DMS53 (cell line): ENCODE measurements around the gene ANKMY2.
"Not testable (repeated sequence)": the region's sequence is repeated elsewhere in the genome, so short reads cannot be mapped to it uniquely, and the experiment has no call there.

Source experiments
- DNase-seq: peaks from one replicate; lab custom pipeline; 2025; lab: John Stamatoyannopoulos, UW

ANKMY2 gene

GRCh38 chr7:16626388-16626787, 19.2 kb downstream of the ANKMY2 start:
- DNase-seq, result no peak

GRCh38 chr7:16619979-16620408, 25.6 kb downstream of the ANKMY2 start:
- no peak for DNase-seq

DNA sequence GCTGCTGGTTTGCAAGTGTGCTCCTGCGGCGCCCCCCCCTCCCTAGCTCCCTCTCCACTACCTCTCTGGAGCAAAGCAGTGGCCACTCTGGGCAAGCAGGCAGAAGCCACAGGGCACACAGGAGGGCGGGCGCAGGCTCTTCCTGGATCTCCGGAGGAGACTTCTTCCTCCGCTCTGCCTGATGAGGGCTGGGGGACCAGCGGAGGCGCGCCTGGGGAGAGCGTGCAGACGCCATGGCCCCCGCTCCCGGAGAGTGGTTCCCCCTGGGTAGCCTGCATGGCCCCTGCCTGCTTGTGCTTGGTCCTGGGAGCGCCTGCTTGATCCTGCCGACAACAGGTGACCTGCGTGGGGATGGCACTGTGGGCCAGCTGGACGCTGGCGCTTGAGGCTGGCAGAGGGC, 29.0 kb downstream of the ANKMY2 start:
- DNase-seq, result no peak

- DNase-seq, result no peak
These were observed 29.4 kb downstream of the ANKMY2 start for GRCh38 chr7:16616122-16616521.

- DNase-seq, result no peak
These were observed 30.3 kb downstream of the ANKMY2 start for GRCh38 chr7:16615228-16615627.

DNA sequence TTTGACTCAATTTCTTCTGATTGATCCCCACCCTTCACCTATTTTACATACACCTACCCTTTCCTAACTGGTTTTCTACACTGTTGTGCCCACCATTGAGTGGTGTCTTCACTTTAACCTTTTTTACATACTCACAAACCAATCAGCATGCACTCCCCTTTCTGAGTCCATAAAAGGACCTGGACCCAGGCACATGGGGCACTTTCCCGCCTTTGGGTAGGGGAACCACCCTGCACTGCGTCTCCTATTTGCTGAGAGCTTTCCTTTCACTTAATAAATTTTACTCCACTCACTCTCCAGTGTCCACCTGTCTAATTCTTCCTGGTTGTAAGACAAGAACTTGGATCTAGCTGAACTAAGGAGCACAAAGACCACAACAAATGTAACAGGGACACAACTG, 33.8 kb downstream of the ANKMY2 start:
- no peak for DNase-seq

DNA sequence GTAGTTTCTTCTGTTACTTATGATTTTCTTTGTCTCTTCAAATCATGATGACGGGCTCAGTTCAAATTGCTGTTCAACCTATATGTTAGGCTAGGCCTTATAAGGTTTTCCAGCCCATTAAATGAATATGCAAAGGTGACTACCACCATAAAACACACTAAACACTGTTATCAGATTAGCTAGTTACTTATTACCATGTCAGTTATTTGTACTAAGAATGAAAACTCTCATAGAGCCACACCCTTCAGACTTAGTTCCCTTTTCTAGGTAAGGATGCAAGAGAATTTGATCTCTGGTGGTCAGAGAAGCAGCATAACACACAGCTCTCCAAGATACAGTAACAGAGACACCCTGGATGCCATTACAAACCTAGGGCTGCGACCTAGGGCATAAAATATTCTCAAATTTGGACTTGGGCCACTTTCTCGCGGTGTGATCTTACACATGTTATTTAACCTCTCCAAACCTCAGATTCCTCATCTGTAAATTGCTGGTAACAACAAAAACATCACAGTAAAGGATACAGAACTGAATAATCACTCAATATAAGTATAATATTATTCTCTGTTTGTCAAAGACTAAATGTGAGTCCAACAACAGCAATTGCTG, 35.6 kb downstream of the ANKMY2 start:
- no peak for DNase-seq

DNA sequence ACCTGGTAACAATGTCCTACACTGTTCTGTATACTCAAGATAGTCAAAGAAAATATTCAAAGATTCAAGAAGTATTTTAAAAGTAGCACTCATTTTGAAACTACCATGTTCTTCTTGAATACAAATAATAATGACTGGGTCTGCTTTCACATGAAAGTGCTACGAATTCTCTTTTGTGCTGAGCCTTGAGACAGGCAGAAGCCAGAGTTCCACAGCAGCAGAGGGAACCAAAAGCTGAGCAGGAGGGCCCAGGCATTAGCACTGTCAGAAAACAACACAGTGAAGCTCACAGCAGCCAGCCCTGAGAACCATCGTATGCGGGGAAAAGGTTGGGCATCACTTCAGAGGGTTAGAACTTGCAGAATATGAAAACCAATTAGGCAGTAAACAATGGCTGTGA, 38.9 kb downstream of the ANKMY2 start:
- DNase-seq, result no peak

DNA sequence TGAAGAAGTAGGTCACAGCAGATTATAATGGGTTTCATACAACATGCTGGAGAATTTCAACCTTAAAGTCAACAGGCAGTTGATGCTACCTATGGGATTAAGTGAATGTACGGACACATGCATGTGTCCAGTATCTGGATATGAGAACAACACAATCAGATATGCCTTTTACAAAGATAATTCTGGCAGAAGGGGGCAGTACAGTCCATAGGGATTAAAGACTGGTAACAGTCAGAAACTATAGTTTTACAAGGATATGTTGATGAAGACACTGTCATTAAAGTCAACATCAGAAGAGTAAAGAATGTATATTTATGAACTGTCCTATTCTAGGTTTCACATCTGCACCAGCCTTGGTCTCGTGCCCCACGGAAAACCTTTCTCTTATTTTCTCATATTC, 41.5 kb downstream of the ANKMY2 start:
- DNase-seq, result peak; percentile 44

DNA sequence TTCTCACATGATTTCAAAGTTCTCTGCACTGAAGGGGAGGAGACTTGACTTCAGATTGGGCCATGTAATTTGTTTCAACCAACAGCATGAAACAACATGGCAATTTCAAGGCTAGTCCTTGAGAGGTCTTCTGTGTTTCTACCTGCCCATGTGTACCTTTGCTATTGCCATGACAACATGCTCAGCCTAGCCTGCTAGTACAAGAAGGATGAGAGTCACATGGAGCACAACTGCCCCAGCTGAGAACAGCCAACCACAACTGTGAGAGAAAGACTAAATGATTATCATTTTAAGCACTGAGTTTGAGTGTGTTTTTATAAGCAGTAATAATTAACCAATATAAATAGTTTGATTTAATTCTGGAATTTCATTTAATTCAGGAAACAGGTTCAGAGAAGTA, 41.9 kb downstream of the ANKMY2 start:
- DNase-seq, result peak; percentile 73

DNA sequence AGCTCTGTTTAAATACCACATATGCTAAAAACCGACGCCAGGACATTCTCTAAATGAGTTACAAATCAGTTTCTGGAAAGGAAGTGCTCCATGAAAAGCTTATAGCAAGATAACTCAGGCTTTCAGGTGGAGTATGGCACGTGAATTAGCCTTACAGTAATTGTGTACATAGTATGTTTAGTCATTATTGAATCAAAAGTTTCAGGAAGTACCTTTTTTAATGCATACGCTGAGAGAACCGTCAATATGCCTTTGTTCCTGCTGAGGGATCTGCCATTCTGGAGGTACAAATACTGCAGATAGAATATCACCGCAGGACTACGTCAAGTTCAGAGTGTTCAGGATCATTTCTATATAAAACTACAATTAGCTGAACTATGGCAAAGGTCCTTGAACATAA, 45.7 kb downstream of the ANKMY2 start:
- DNase-seq, result peak; percentile 80

GRCh38 chr7:16598015-16598414, 47.5 kb downstream of the ANKMY2 start:
- DNase-seq, result no peak

- DNase-seq, result not testable (repeated sequence)
These were observed 50.0 kb downstream of the ANKMY2 start for GRCh38 chr7:16595596-16595995.

DNA sequence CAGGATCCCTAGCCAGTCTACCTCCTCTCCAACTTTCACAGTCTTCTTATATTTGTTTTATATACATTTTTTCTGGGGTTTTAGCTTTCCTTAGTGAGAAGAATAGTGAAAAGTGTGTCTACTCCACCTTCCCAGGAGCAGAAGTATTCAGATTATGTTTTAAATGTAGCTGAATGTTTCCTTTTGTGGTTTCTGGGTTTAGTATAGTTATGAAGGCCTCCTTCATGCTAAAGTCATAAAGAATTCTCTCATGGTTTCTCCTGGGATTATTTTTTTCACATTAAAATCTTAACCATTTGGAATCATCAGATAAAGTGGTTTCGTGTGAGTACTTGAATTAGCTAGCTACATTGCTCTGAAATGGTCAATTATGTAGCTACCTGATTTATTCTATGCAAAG, 50.9 kb downstream of the ANKMY2 start:
- DNase-seq, result no peak

DNA sequence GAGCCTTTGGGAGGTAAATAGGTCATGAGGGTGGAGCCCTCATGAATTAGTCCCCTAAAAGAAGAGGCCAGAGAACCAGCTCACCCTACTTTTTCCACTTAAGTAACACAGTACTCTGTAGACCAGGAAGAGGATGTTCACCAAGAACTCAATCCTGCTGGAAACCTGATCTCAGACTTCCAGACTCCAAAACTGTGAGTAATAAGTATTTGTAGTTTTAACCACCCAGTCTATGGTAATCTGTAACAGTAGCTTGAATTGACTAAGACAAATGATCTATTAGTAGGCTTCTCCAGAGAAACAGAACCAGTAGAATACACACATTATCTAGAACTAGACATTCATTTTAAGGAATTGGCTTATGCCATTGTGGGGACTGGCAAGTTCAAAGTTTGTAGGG, 51.5 kb downstream of the ANKMY2 start:
- no peak for DNase-seq

GRCh38 chr7:16592395-16592794, 53.2 kb downstream of the ANKMY2 start:
- DNase-seq, result no peak

DNA sequence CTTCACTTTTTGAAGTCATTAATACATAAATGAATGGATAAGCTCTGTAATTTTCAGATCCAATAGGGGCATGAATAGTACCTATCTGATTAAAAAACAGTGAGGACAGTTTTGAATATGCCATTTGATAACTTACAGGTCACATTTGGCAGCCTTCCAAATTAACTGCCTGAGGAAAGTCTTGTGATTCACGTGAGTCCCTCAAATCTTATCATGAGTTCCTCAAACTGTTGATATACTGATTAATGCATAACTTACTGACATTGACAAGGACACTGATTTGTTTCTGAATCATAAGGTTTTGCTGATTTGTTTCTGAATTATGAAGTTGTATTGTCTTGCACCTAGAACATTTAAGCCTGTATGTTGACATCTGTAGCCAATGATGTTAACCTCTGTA, 55.1 kb downstream of the ANKMY2 start:
- no peak for DNase-seq

- DNase-seq, result no peak
These were observed 55.7 kb downstream of the ANKMY2 start for GRCh38 chr7:16589881-16590280.

DNA sequence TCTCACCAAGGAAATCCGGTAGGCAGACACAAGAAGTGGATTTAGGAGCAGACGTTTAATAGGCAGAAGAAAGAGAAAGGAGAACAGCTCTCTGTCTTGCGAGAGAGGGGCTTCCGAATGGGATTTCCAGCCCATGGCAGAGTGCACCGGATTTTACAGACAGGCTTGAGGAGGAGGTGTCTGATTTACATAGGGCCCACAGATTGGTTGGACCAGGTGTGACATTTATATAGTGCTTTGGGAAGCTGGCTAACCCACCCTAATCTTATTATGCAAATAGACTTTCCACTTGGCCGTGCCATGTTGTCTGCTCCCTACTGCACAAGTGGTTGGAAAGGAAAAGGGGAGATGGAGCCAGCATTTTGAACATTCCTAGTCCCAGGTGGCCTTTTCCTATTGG, 57.8 kb downstream of the ANKMY2 start:
- DNase-seq, result peak; percentile 43

- DNase-seq, result no peak
These were observed 58.4 kb downstream of the ANKMY2 start for GRCh38 chr7:16587129-16587528.

GRCh38 chr7:16586081-16586874, 59.3 kb downstream of the ANKMY2 start:
- no peak for DNase-seq

DNA sequence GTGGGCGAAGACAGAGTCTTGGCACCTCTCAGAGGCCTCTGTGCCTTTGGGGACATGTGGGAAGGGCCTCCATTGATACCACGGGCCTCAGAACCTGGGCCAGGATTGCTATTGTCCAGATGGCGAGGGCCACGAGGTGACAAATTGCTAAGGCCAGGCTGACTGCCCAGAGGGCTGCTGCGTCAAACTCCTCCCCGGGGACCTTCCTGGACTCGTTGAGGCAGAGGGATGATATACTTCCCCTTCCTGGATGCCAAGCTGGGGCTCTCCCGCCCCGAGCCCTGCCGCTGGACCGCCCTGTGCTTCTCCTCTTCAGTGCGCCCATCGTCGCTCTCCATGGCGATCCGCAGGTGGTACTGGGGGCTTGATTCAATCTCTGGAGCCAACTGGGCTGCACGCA, 60.0 kb downstream of the ANKMY2 start:
- no peak for DNase-seq

- DNase-seq, result no peak
These were observed 61.7 kb downstream of the ANKMY2 start for GRCh38 chr7:16583834-16584233.

GRCh38 chr7:16581286-16581685, 64.3 kb downstream of the ANKMY2 start:
- no peak for DNase-seq
